GM19099 (cell line): ENCODE data around the gene C3orf85.

Experiments used
- POLR2A ChIP-seq: IDR thresholded peaks from 3 replicates; pipeline ENCODE4 v1.6.1; 2011; ENCODE audit warnings: low read depth; ENCODE audit not compliant: insufficient read length; ENCODE audit errors: extremely low read depth

Gene C3orf85

DNA sequence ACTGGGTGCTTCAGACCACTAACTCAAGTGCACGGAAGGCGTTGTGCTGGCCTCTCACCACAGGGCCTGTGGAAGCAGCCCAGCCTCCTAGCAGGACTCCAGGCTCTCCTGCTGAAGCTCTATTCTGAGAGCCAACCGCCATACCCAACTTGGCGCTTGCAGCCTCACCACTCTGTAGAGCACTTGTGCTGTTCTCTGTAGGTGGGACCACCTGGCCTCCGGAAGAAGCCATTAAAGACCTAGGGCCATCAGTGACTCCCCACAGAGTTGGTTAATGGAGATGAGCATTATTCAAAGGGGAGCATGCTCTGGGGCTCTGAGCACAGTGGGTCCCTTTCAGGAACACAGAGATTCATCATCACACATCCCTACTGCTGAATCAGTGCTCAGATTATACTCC, 50.9 kb downstream of the C3orf85 start:
- no peak for TF ChIP-seq POLR2A

DNA sequence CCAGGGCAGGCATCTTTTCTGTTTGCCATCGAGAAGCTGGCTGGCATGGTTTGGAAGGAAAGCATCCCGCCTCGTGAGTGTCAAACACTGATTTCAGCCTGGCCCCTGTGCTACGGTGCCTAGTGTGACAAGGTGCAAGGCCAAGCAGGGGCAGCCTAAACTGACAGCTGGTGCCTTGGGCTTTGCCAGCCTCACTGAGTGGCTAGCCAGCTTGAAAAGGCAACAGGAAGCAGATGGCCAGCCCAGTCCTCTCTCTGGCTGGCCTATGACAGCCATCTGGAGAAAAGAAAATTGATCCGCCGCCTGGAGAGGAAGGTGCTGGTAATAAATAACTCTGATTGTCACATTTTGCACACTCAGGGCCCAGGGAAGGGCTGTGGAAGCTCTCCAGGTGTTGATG, 52.2 kb downstream of the C3orf85 start:
- TF ChIP-seq POLR2A, result no peak

DNA sequence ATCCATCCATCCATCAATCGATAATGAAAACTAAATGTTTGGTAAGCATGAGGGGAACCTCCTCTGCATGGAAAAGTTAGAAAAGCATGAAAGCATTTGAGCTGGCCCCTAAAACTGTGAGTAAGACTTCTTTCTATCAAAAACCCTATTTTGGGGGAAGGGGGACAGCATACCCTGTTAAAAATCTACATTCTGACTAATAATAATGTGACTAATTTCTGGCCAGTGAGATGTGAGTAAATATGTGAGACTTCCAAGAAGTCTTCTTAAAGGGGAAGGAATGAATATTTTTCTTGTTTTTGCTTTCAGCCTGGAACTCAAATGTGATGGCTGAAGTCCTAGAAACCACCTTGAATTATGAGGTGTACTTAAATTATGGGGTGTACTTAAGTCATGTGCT, 54.9 kb downstream of the C3orf85 start:
- TF ChIP-seq POLR2A, result no peak

DNA sequence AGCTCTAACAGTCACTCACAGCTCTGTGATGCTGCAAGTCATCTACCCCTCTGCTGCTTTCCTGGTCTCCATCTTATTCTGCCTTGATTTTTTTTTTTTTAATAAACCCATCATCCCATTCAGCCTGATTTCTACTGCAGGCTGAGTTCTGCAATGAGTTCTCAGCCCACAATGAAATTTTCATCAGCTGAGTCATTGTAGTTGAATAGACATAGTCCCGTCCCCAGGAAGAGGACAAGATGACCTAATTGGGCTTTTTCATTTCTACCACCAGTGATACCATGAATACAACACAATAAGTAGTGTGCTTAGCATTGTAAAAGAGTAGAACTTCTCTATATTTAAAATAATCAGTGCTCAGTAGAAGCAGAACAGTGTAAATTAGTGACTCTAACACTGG, 59.3 kb downstream of the C3orf85 start:
- no peak for TF ChIP-seq POLR2A
